Spinal cord (tissue), 10 donors: Measurements from ENCODE around the gene SPOUT1. TPM values are rescaled to one million over a fixed set of nuclear protein-coding genes. Genes with fewer than 3 reads are reported as not detected.
A peak's percentile ranks its signal among the peaks of the same experiment; 100 is the strongest.

Source experiments
- DNase-seq, 6 donors: peaks; one replicate each; pipeline versions ENCODE4 v3.0.0 to v3.0.0-alpha.2; 2013 to 2015; ENCODE audit warnings: low spot score in 6 of 6, low read depth in 4 of 6
- H3K27ac ChIP-seq: one replicate; pipeline ENCODE4 v1.5.1; 2013; ENCODE audit warnings: low read depth, low read length, control low read depth
- H3K27me3 ChIP-seq: one replicate; pipeline ENCODE4 v1.6.1; 2013; ENCODE audit warnings: low read length; ENCODE audit not compliant: control insufficient read depth, insufficient read depth
- H3K36me3 ChIP-seq: one replicate; pipeline ENCODE4 v1.6.1; 2013; ENCODE audit warnings: low read length; ENCODE audit not compliant: control insufficient read depth, insufficient read depth
- H3K4me1 ChIP-seq: one replicate; pipeline ENCODE4 v1.6.1; 2013; ENCODE audit warnings: low read length; ENCODE audit not compliant: control insufficient read depth, insufficient read depth
- H3K4me3 ChIP-seq: one replicate; pipeline ENCODE4 v1.5.1; 2013; ENCODE audit warnings: low read depth, low read length, control low read depth
- H3K9me3 ChIP-seq: one replicate; pipeline ENCODE4 v1.6.1; 2013; ENCODE audit warnings: low read length; ENCODE audit not compliant: control insufficient read depth, insufficient read depth
- WGBS: methylation state at CpG from one replicate; pipeline ENCODE4 v1.1.5; 2013; ENCODE audit warnings: missing lambda C conversion rate; ENCODE audit not compliant: insufficient coverage; 5-methylcytosine and 5-hydroxymethylcytosine counted together
- polyA plus RNA-seq, 2 donors: library from polyadenylated mRNA; unstranded; fragments of 120-200 nt; gene quantifications; one replicate each; pipeline ENCODE4 v1.2.1, GENCODE V29; 2013; ENCODE audit not compliant: insufficient read length in 2 of 2
- total RNA-seq, 2 donors: library from RNA; depleted of rRNA in 1 of 2; stranded (reverse); fragments of 120-200 nt in 1 of 2; fragments of >200 nt in 1 of 2; gene quantifications; one replicate each; pipeline versions ENCODE4 v1.2.3 to v1.2.4, GENCODE V29; 2013 to 2014
- donor health status: healthy.

Gene SPOUT1
- total and polyA plus RNA-seq, 4 donors, result 12.2 to 57.7 (median 39.4) TPM

DNA sequence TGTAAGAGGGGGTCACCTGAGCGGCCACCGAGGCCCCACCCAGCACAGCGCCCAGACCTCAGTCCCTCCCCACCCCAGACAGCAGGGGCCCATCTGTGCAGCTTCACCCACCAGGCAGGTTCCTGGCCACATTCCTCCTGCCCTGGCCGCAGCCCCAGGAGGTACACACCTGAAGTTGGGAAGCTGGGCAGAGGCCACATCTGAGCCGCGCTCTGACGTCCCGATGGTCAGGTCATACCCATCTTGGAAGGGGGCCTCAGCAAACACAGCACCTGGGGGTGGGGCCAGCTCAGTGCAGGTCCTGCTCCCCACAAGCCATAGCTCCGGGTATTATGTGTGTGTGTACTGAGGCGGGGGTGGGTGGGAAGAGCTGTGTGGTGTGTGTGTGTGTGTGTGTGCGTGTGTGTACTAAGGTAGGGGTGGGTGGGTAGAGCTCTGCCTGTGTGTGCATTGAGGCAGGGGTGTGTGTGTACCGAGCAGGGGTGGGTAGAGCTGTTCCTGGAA lies 5.6 kb downstream of the SPOUT1 start:
- DNase-seq, result no peak
- Histone ChIP-seq H3K4me3 (no peak overlapping the region), H3K27ac (no peak overlapping the region), H3K9me3 (no peaks in the 10 kb centered on the region), H3K36me3 (peaks cover 78% of the 10 kb centered on the region), H3K27me3 (no peaks in the 10 kb centered on the region), H3K4me1 (peaks cover 28% of the 10 kb centered on the region)
- 84% methylated on average over 10 of the region's 12 CpGs for WGBS

DNA sequence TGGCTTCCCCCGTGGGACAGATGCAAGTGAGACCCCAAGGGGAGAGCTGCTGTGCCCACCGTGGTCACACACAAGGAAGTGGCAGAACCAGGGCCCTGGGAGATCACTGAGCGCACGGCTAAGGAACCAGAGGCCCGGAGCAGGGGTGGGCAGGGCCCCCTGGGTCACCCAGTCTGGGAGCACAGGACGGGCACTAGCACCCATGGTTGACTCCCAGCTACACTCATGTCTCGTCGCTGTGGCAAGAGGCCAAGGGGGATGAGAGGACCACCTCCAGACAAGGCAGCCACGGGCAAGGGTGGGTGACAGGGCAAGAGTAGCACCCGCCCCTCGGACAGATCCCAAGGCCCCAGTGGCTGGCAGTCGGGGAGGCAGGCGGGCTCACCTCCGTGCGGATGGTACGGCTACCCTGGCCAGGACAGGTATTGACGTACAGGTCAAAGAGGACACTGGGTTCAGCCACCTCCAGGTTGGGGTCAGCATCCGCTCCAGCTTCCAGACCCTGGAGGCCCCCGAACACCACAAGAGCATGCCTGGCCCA lies 6.2 kb downstream of the SPOUT1 start:
- H3K27me3 ChIP-seq, result no peaks in the 10 kb centered on the region
- no peaks in the 10 kb centered on the region for H3K9me3 ChIP-seq
- peaks cover 22% of the 10 kb centered on the region for H3K4me1 ChIP-seq
- 89% methylated on average over 19 of the region's 19 CpGs for WGBS
- peaks cover 78% of the 10 kb centered on the region for H3K36me3 ChIP-seq
- no peak for DNase-seq
- H3K27ac ChIP-seq, result no peak overlapping the region
- no peak overlapping the region for H3K4me3 ChIP-seq

DNA sequence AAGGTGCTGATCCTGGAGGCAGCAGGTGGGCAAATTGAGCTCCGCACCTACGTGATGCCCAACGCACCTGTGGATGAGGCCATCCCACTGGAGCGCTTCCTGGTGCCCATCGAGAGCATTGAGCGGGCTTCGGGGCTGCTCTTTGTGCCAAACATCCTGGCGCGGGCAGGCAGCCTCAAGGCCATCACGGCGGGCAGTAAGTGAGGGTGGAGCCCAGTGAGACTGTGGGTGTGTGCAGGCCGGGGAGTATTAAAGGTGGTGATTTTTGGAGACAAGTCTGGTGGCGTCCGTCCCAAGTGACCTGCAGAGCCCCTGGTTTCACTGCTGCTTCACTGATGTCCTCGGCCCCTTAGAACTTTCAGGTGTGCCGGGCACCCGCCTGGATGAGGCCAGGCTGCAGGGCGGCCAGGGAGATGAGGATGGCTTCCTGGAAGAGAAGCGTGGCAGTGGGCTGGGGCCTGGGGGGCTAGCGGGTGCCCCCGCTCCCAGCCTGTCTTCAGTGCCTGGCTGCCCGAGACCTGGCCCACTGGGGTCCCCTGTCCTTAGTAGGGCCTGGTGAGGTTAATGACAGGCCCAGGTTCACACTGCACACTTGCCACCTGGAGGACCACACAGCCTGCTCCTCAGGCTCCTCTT lies 7.1 kb downstream of the SPOUT1 start:
- Histone ChIP-seq H3K36me3 (peaks cover 76% of the 10 kb centered on the region), H3K9me3 (no peaks in the 10 kb centered on the region), H3K27ac (no peak overlapping the region), H3K4me1 (peaks cover 26% of the 10 kb centered on the region), H3K4me3 (no peak overlapping the region), H3K27me3 (no peaks in the 10 kb centered on the region)
- 94% methylated on average over 20 of the region's 22 CpGs for WGBS
- no peak for DNase-seq

DNA sequence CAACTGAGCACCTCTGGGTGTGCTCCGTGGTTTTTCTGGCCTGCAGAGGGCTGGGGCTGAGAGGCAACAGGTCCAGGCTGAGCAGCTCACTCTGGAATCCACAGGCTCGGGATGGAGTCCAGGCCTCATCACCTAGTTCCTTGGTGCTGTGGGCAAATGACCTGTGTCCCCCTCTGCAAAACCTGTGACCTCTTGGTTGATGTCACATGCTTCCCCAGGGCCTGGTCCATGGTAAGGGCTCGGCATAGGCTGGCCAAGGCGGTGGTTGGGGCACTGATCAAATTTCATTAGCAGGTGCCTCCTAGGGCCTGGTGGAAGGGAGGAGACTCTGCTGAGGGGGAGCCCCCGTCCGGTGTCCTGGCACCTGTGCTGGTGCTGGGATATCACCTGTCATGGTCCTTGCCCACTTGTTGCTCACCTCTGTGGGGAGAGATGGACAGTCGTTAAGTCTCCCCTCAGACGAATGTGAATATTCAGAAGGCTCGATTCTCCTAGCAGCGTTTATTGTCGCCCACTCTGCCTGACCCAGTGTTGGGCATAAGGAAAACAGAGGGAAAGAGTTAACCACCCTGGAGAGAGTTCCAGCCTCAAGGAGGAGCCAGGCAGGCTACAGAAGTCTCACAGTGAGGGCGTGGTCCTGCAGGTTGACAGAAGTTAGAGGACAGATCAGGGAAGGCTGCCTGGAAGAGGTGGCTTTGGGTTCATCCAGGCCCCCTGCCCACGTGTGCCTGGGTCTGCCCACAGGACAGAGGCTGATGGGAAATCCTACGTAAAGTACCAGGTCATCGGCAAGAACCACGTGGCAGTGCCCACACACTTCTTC lies 7.8 kb downstream of the SPOUT1 start:
- DNase-seq, result no peak
- Histone ChIP-seq H3K4me3 (no peak overlapping the region), H3K9me3 (no peaks in the 10 kb centered on the region), H3K27me3 (no peaks in the 10 kb centered on the region), H3K27ac (no peak overlapping the region), H3K4me1 (peaks cover 26% of the 10 kb centered on the region), H3K36me3 (peaks cover 70% of the 10 kb centered on the region)
- 88% methylated on average over 15 of the region's 16 CpGs for WGBS

DNA sequence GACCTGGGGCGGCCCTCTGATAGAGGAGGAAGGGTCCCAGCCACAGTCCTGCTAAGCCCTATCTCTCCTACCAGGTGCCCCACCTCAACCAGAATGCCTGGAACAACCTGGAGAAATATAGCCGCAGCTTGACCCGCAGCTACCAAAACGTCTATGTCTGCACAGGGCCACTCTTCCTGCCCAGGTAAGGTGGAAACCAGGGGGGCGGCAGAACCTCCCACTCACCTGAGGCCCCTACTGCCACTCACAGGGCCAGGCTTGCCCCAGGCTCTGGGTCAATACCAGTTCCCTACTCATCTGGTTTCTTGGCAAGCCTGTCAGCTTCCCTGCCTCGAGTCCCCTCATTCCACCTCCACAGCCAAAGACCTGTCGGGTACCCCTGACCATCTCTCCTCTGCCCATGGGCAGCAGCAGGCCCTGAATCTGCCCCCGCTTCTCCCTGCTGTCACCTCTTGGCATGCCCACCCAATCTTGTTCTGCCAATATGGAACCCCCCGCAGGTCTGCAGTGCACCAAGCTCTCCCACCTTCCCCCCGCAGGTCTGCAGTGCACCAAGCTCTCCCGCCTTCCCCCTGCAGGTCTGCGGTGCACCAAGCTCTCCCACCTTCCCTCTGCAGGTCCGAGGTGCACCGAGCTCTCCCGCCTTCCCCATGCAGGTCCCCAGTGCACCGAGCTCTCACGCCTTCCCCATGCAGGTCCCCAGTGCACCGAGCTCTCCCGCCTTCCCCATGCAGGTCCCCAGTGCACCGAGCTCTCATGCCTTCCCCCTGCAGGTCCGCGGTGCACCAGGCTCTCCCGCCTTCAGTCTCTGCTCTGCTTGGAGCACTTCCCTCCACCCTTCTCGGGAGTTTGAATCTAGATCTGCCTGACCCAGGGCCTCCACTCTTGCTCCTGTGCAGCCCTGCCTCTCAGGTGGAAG lies 8.7 kb downstream of the SPOUT1 start:
- 92% methylated on average over 24 of the region's 24 CpGs for WGBS
- peaks cover 61% of the 10 kb centered on the region for H3K36me3 ChIP-seq

DNA sequence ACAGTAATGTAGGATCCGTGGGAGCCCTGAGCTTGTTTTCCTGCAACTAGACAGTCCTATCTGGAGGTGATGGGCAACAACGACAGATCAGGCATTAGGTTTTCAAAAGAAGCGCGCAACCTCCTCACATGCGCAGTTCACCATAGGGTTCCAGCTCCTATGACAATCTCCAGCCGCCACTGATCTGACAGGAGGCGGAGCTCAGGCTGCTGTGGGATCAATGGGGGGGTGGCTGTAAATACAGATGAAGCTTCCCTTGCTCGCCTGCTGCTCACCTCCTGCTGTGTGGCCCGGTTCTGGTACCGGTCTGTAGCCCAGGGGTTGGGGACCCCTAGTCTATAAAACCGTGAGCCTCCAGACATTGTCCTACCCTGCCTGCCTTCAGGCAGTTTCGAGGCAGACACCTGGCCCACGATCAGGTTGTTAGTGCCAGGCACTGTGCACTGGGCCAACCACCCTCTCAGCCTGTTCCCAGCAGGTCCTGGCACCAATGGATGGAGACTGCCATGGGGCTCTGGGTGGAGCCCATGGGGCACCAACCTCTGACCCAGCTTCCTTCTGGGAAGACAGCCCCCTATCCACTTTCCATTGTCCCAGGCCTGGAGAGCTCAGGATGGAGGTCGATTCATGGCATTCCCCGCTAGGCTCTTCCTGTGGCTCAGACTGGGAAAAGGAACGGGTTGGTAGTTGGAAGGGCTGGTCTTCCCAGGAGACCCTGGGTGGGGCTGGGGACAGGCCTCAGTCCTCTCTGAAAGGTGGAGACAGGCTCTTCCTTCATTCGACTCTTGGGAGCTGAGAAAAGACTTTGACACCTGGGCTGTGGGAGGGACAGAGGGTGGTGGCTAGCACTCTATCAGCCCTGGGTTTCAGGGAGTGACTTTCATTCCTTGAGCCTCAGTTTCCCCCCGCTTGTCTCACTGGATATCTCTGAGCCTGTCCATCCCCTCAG lies 9.6 kb downstream of the SPOUT1 start:
- Histone ChIP-seq H3K27ac (no peak overlapping the region), H3K27me3 (no peaks in the 10 kb centered on the region), H3K36me3 (peaks cover 52% of the 10 kb centered on the region), H3K9me3 (no peaks in the 10 kb centered on the region), H3K4me1 (peaks cover 26% of the 10 kb centered on the region), H3K4me3 (peak overlapping the region; percentile 31)
- DNase-seq, result peak in 3 of 6 donors; percentile 19 to 83 (median 45)
- WGBS, result 64% methylated on average over 11 of the region's 18 CpGs

More for the DNA sequence above, 8.7 kb downstream of the SPOUT1 start:
- Histone ChIP-seq H3K9me3 (no peaks in the 10 kb centered on the region), H3K27ac (no peak overlapping the region), H3K4me3 (no peak overlapping the region), H3K27me3 (no peaks in the 10 kb centered on the region), H3K4me1 (peaks cover 26% of the 10 kb centered on the region)
- no peak for DNase-seq

DNA sequence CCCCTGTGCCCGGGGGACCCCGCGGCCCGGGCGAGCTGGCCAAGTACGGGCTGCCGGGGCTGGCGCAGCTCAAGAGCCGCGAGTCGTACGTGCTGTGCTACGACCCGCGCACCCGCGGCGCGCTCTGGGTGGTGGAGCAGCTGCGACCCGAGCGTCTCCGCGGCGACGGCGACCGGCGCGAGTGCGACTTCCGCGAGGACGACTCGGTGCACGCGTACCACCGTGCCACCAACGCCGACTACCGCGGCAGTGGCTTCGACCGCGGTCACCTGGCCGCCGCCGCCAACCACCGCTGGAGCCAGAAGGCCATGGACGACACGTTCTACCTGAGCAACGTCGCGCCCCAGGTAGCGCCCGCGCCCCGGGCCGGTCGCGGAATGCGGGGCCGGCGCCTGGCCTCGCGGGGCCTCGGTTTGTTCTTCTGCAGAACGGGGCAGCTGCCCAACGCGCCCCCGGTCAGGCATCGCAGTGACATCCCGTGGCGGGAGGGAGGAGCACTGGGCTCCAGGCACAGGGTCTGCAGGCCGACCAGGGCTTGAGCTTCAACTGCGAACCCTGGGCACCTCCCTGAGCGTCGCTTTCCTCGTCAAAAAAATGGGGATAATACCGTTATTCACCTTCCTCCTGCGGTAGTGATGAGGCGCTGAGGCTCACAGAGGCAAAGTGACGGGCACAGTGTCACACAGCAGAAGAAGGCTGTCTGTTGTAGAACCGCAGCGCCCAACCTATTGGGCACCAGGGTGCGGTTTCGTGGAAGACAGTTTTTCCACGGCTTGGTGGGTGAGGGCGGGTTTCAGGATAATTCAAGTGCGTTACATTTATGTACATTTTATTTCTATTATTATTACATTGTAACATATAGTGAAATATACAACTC lies 10.5 kb downstream of the SPOUT1 start:
- Histone ChIP-seq H3K36me3 (peaks cover 43% of the 10 kb centered on the region), H3K27me3 (no peaks in the 10 kb centered on the region), H3K4me3 (peak overlapping the region; percentile 31), H3K4me1 (peaks cover 26% of the 10 kb centered on the region), H3K9me3 (no peaks in the 10 kb centered on the region), H3K27ac (no peak overlapping the region)
- 4% methylated on average over 85 of the region's 90 CpGs for WGBS
- DNase-seq, result peak in 3 of 6 donors; percentile 19 to 73 (median 70)
